H1 (cell line): ENCODE measurements around the gene B3GNT2. TPM values are rescaled to one million over a fixed set of nuclear protein-coding genes. Genes with fewer than 3 reads are reported as not detected.

Source experiments
- CTBP2 ChIP-seq: IDR thresholded peaks from 2 replicates; pipeline ENCODE4 v1.7.0; 2011; ENCODE audit warnings: borderline replicate concordance, mild to moderate bottlenecking, moderate library complexity, mixed read lengths, low read length; ENCODE audit not compliant: insufficient read depth, insufficient read length
- TAF1 ChIP-seq: IDR thresholded peaks from 2 replicates; pipeline ENCODE4 v1.6.1; 2011; ENCODE audit warnings: mild to moderate bottlenecking, low read depth, low read length
- polyA plus RNA-seq, 7 experiments: library from polyadenylated mRNA; depleted of rRNA in 3 of 7; stranded (reverse) in 5 of 7; unstranded in 2 of 7; fragments of >200 nt in 5 of 7; fragments of 200-250 nt in 2 of 7; gene quantifications; 1 replicate in 5 of 7; 2 replicates in 1 of 7; 4 replicates in 1 of 7; pipeline versions ENCODE4 v1.2.1 to v1.2.3, GENCODE V29; 2011 to 2013; ENCODE audit warnings: missing spikeins in 2 of 7, mixed read lengths in 2 of 7
- total RNA-seq: library from RNA; stranded (reverse); fragmentation: NEBNext Ultra II Directional; extraction: Animal tissue kit (Norgen Biotek cat#: 25700); gene quantifications from 2 replicates; pipeline ENCODE4 v1.2.1, GENCODE V29; 2021

Gene B3GNT2
- total and polyA plus RNA-seq, 2 of the 8 experiments (the other 6 are each of a cell fraction or from before 2014, with no cell fraction given): 20.1 to 40.8 TPM

- TF ChIP-seq TAF1 (no peak), CTBP2 (no peak)
- TF ChIP-seq, all 59 proteins: peak for 0
Observed at GRCh38 chr2:62176801-62177200, 19.1 kb upstream of the B3GNT2 start (continued).
